ENCODE results near the gene PCDHGC4. TPM values are rescaled to one million over a fixed set of nuclear protein-coding genes. Genes with fewer than 3 reads are reported as not detected.

The PCDHGC4 gene
- total RNA-seq, 4 donors from 2014 or later = 2.9 to 8.0 (median 6.7) TPM

Other genes starting within 250 kb of the PCDHGC4 start
- 10 to 100 TPM in 3 of 4 donors, 1 to 10 TPM in 1; 5.0 to 17.8 (median 12.1) TPM for gene PCDHB15, start 239.6 kb upstream of the PCDHGC4 start, total RNA-seq
- gene SLC25A2, start 181.0 kb upstream of the PCDHGC4 start, total RNA-seq = 1 to 10 TPM in 2 of 4 donors, under 1 TPM in 1, not detected in 1; 0.28 to 2.4 (median 2.3) TPM
- gene TAF7, start 164.2 kb upstream of the PCDHGC4 start, total RNA-seq = 100 to 1,000 TPM in 2 of 4 donors, 10 to 100 TPM in 2; 76.1 to 121 (median 98.0) TPM
- 1 to 10 TPM in 2 of 4 donors, under 1 TPM in 2; under 0.01 to 3.3 (median 1.5) TPM for gene PCDHGA1, start 154.5 kb upstream of the PCDHGC4 start, total RNA-seq
- 10 to 100 TPM in 2 of 4 donors, 1 to 10 TPM in 2; 3.2 to 11.6 (median 9.3) TPM for gene PCDHGA2, start 146.3 kb upstream of the PCDHGC4 start, total RNA-seq
- 1 to 10 TPM in 3 of 4 donors, under 1 TPM in 1; 0.51 to 8.2 (median 5.6) TPM for gene PCDHGA3, start 141.2 kb upstream of the PCDHGC4 start, total RNA-seq
- 1 to 10 TPM in 3 of 4 donors, not detected in 1; 4.4 to 7.4 (median 6.9) TPM for gene PCDHGB1, start 134.9 kb upstream of the PCDHGC4 start, total RNA-seq
- gene PCDHGA4, start 130.0 kb upstream of the PCDHGC4 start, total RNA-seq = 10 to 100 TPM in 1 of 4 donors, 1 to 10 TPM in 2, under 1 TPM in 1; 0.59 to 16.1 (median 8.7) TPM
- gene PCDHGB2, start 125.0 kb upstream of the PCDHGC4 start, total RNA-seq = 10 to 100 TPM in 2 of 4 donors, 1 to 10 TPM in 1, under 1 TPM in 1; 0.59 to 17.9 (median 8.7) TPM
- gene PCDHGA5, start 120.9 kb upstream of the PCDHGC4 start, total RNA-seq = 10 to 100 TPM in 3 of 4 donors, 1 to 10 TPM in 1; 1.8 to 11.5 (median 11.2) TPM
- 10 to 100 TPM in 2 of 4 donors, 1 to 10 TPM in 1, under 1 TPM in 1; 0.59 to 14.1 (median 8.1) TPM for gene PCDHGB3, start 114.8 kb upstream of the PCDHGC4 start, total RNA-seq
- gene PCDHGA6, start 111.1 kb upstream of the PCDHGC4 start, total RNA-seq = 10 to 100 TPM in 3 of 4 donors, 1 to 10 TPM in 1; 4.4 to 16.6 (median 14.3) TPM
- 10 to 100 TPM in 3 of 4 donors, 1 to 10 TPM in 1; 10.0 to 14.1 (median 11.8) TPM for gene PCDHGA7, start 102.3 kb upstream of the PCDHGC4 start, total RNA-seq
- 10 to 100 TPM in 3 of 4 donors, 1 to 10 TPM in 1; 8.2 to 17.1 (median 14.9) TPM for gene PCDHGB4, start 97.3 kb upstream of the PCDHGC4 start, total RNA-seq
- gene PCDHGA8, start 92.4 kb upstream of the PCDHGC4 start, total RNA-seq = 1 to 10 TPM in 3 of 4 donors, under 1 TPM in 1; 0.59 to 9.0 (median 5.1) TPM
- 10 to 100 TPM in 3 of 4 donors, 1 to 10 TPM in 1; 10.0 to 33.6 (median 20.6) TPM for gene PCDHGB5, start 87.1 kb upstream of the PCDHGC4 start, total RNA-seq
- 10 to 100 TPM; 11.8 to 18.7 (median 16.7) TPM for gene PCDHGA9, start 82.3 kb upstream of the PCDHGC4 start, total RNA-seq
- 10 to 100 TPM in 2 of 4 donors, 1 to 10 TPM in 2; 3.1 to 21.1 (median 11.5) TPM for gene PCDHGB6, start 77.0 kb upstream of the PCDHGC4 start, total RNA-seq
- gene PCDHGA10, start 72.0 kb upstream of the PCDHGC4 start, total RNA-seq = 10 to 100 TPM in 1 of 4 donors, 1 to 10 TPM in 3; 2.4 to 11.2 (median 6.6) TPM
- gene PCDHGB7, start 67.4 kb upstream of the PCDHGC4 start, total RNA-seq = 10 to 100 TPM in 3 of 4 donors, 1 to 10 TPM in 1; 7.1 to 27.6 (median 18.1) TPM
- gene PCDHGA11, start 64.0 kb upstream of the PCDHGC4 start, total RNA-seq = 10 to 100 TPM in 3 of 4 donors, 1 to 10 TPM in 1; 9.4 to 13.2 (median 12.0) TPM
- 10 to 100 TPM in 3 of 4 donors, 1 to 10 TPM in 1; 2.9 to 22.0 (median 14.5) TPM for gene PCDHGA12, start 54.5 kb upstream of the PCDHGC4 start, total RNA-seq
- gene PCDHGC3, start 9.1 kb upstream of the PCDHGC4 start, total RNA-seq = 100 to 1,000 TPM in 3 of 4 donors, 10 to 100 TPM in 1; 25.9 to 146 (median 123) TPM
- gene PCDHGC5, start 4.1 kb downstream of the PCDHGC4 start, total RNA-seq = 1 to 10 TPM in 3 of 4 donors, under 1 TPM in 1; under 0.01 to 7.5 (median 3.4) TPM
- 10 to 100 TPM; 27.7 to 69.4 (median 30.2) TPM for gene DIAPH1, start 134.0 kb downstream of the PCDHGC4 start, total RNA-seq
- 10 to 100 TPM; 24.8 to 68.0 (median 46.0) TPM for gene HDAC3, start 151.8 kb downstream of the PCDHGC4 start, total RNA-seq
- gene RELL2, start 152.0 kb downstream of the PCDHGC4 start, total RNA-seq = 1 to 10 TPM in 1 of 4 donors, under 1 TPM in 1, not detected in 2; 0.35 to 1.7 TPM
- 10 to 100 TPM in 2 of 4 donors, 1 to 10 TPM in 2; 2.4 to 27.2 (median 11.3) TPM for gene FCHSD1, start 166.4 kb downstream of the PCDHGC4 start, total RNA-seq
- 10 to 100 TPM in 2 of 4 donors, 1 to 10 TPM in 2; 4.1 to 39.9 (median 12.5) TPM for gene ARAP3, start 197.2 kb downstream of the PCDHGC4 start, total RNA-seq

Data from uterus (tissue), 4 donors.